ENCODE measurements around the gene GABARAP. TPM values are rescaled to one million over a fixed set of nuclear protein-coding genes. Genes with fewer than 3 reads are reported as not detected.
A peak's percentile ranks its signal among the peaks of the same experiment; 100 is the strongest.

Gene GABARAP
- total and polyA plus RNA-seq, 9 donors = 526 to 1,518 (median 640) TPM

DNA sequence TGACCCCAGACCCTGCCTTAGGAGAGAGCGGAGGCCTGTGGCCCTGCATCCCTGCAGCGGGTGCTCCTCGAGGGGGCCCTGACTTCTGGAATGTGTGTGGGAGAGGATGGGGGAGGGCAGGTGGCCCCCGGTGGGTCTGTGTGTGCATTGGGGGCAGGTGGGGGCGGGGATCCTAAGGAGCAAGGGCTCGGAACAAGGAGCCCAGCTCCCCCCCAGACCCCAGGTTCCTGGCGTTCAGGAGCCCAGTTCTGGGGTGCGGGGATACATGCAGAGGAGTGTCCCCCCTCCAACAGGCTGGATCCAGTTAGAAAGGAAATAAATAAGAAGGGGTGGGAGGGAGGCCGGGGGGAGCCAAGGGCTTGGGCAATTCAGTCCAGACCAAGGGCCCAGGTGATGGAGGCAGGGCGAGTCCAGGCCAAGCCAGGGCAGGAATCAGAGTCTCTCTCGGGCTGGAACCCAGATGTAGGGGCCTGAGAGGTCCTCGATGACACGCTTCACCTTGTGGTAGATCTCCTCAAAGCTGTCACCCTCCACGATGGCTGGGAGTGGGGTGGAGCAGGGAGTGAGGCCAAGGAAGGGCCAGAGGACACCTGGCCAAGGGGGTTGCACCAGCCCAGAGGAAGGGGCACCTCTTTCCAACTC, 51.9 kb downstream of the GABARAP start:
- Histone ChIP-seq H3K27ac (no peak overlapping the region), H3K4me3 (no peak overlapping the region), H3K9me3 (no peaks in the 10 kb centered on the region), H3K27me3 (no peaks in the 10 kb centered on the region), H3K36me3 (no peaks in the 10 kb centered on the region), H3K4me1 (ENCODE audit: insufficient read depth) (no peaks in the 10 kb centered on the region)
- intact Hi-C loops (cut with DNase I) = no loop called here
- DNase-seq = peak in 2 of 5 donors; percentile 20 to 36
- TF ChIP-seq EP300 (IDR thresholded peaks at IDR 0.05) (no peak), POLR2A (IDR thresholded peaks at IDR 0.05) (no peak)
- TF ChIP-seq, protein P1, sequence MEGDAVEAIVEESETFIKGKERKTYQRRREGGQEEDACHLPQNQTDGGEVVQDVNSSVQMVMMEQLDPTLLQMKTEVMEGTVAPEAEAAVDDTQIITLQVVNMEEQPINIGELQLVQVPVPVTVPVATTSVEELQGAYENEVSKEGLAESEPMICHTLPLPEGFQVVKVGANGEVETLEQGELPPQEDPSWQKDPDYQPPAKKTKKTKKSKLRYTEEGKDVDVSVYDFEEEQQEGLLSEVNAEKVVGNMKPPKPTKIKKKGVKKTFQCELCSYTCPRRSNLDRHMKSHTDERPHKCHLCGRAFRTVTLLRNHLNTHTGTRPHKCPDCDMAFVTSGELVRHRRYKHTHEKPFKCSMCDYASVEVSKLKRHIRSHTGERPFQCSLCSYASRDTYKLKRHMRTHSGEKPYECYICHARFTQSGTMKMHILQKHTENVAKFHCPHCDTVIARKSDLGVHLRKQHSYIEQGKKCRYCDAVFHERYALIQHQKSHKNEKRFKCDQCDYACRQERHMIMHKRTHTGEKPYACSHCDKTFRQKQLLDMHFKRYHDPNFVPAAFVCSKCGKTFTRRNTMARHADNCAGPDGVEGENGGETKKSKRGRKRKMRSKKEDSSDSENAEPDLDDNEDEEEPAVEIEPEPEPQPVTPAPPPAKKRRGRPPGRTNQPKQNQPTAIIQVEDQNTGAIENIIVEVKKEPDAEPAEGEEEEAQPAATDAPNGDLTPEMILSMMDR (IDR thresholded peaks at IDR 0.05) = no peak
- WGBS, 3 donors = 75 to 81% (median 76%) methylated on average over 14 of the region's 14 CpGs

MicroRNAs encoded within 50 kb of the gene (microRNA counts, 767-probe panel; counts per million panel counts)
- 530 counts per million, percentile 78 among the panel's probes with 10 or more counts for microRNA hsa-miR-324-3p
- 530 counts per million, percentile 78 among the panel's probes with 10 or more counts for microRNA hsa-miR-324-5p

Small RNAs within 50 kb of the gene (microRNA-seq; reads per million reads assigned to microRNA genes)
- 248 to 397 (median 328) reads per million in 3 donors for gene MIR324

Small RNAs within 50 kb of the gene (small RNA-seq; reads per million reads assigned to genes)
- gene AC120057.4 (not detected), gene MIR324 (0.50 reads per million, percentile 11 among the genes with 10 or more reads in this experiment), gene RF00019 (not detected)

Other genes with a start within 250 kb of the GABARAP start
Only the 30 nearest of the 36 such genes appear.
- 1 to 10 TPM in 4 of 7 donors, under 1 TPM in 3; 0.12 to 2.8 (median 1.2) TPM for gene SLC16A13, start 206.4 kb downstream of the GABARAP start, total RNA-seq
- 1 to 10 TPM; 1.2 TPM for gene SLC16A13, start 206.4 kb downstream of the GABARAP start, polyA plus RNA-seq
- 10 to 100 TPM in 1 of 7 donors, 1 to 10 TPM in 5, not detected in 1; 1.2 to 14.4 (median 2.9) TPM for gene SLC16A11, start 198.4 kb downstream of the GABARAP start, total RNA-seq
- 1 to 10 TPM in 1 of 2 donors, not detected in 1; 3.9 TPM for gene SLC16A11, start 198.4 kb downstream of the GABARAP start, polyA plus RNA-seq
- gene CLEC10A, start 162.2 kb downstream of the GABARAP start, total RNA-seq = 1 to 10 TPM in 6 of 7 donors, under 1 TPM in 1; 0.98 to 2.9 (median 2.2) TPM
- 1 to 10 TPM; 3.5 to 9.4 TPM for gene CLEC10A, start 162.2 kb downstream of the GABARAP start, polyA plus RNA-seq
- gene ASGR2, start 127.6 kb downstream of the GABARAP start, total RNA-seq = under 1 TPM in 5 of 7 donors, not detected in 2; 0.20 to 0.72 (median 0.60) TPM
- under 1 TPM; 0.24 to 0.37 TPM for gene ASGR2, start 127.6 kb downstream of the GABARAP start, polyA plus RNA-seq
- 1 to 10 TPM in 4 of 7 donors, under 1 TPM in 3; 0.63 to 3.3 (median 1.0) TPM for gene ASGR1, start 63.1 kb downstream of the GABARAP start, total RNA-seq
- 1 to 10 TPM in 1 of 2 donors, under 1 TPM in 1; 0.20 to 1.3 TPM for gene ASGR1, start 63.1 kb downstream of the GABARAP start, polyA plus RNA-seq
- 10 to 100 TPM; 11.0 to 67.7 (median 34.5) TPM for gene DLG4, start 22.6 kb downstream of the GABARAP start, total RNA-seq
- gene DLG4, start 22.6 kb downstream of the GABARAP start, polyA plus RNA-seq = 10 to 100 TPM; 25.1 to 27.8 TPM
- 100 to 1,000 TPM; 303 to 638 (median 374) TPM for gene ACADVL, start 22.5 kb downstream of the GABARAP start, total RNA-seq
- gene ACADVL, start 22.5 kb downstream of the GABARAP start, polyA plus RNA-seq = 100 to 1,000 TPM; 277 to 381 TPM
- 10 to 100 TPM; 36.9 to 80.6 (median 61.3) TPM for gene DVL2, start 7.9 kb downstream of the GABARAP start, total RNA-seq
- gene DVL2, start 7.9 kb downstream of the GABARAP start, polyA plus RNA-seq = 10 to 100 TPM in 1 of 2 donors, 1 to 10 TPM in 1; 8.2 to 49.0 TPM
- gene PHF23, start 3.0 kb downstream of the GABARAP start, total RNA-seq = 10 to 100 TPM; 19.4 to 57.7 (median 41.0) TPM
- 10 to 100 TPM; 23.3 to 42.5 TPM for gene PHF23, start 3.0 kb downstream of the GABARAP start, polyA plus RNA-seq
- gene CTDNEP1, start 9.3 kb upstream of the GABARAP start, total RNA-seq = 100 to 1,000 TPM in 5 of 7 donors, 10 to 100 TPM in 2; 42.3 to 136 (median 123) TPM
- 100 to 1,000 TPM in 1 of 2 donors, 10 to 100 TPM in 1; 82.5 to 256 TPM for gene CTDNEP1, start 9.3 kb upstream of the GABARAP start, polyA plus RNA-seq
- gene ELP5, start 9.8 kb upstream of the GABARAP start, total RNA-seq = 10 to 100 TPM; 18.7 to 55.7 (median 40.6) TPM
- 10 to 100 TPM; 35.1 to 56.0 TPM for gene ELP5, start 9.8 kb upstream of the GABARAP start, polyA plus RNA-seq
- gene CLDN7, start 20.0 kb upstream of the GABARAP start, total RNA-seq = 100 to 1,000 TPM in 1 of 7 donors, 1 to 10 TPM in 4, under 1 TPM in 1, not detected in 1; 0.53 to 102 (median 6.3) TPM
- 1 to 10 TPM in 1 of 2 donors, under 1 TPM in 1; 0.27 to 1.1 TPM for gene CLDN7, start 20.0 kb upstream of the GABARAP start, polyA plus RNA-seq
- gene SLC2A4, start 39.3 kb upstream of the GABARAP start, total RNA-seq = 1 to 10 TPM in 6 of 7 donors, under 1 TPM in 1; 0.83 to 9.8 (median 2.3) TPM
- 1 to 10 TPM; 3.4 to 4.1 TPM for gene SLC2A4, start 39.3 kb upstream of the GABARAP start, polyA plus RNA-seq
- gene YBX2, start 52.2 kb upstream of the GABARAP start, total RNA-seq = 1 to 10 TPM in 2 of 7 donors, under 1 TPM in 2, not detected in 3; 0.30 to 1.8 (median 0.98) TPM
- gene YBX2, start 52.2 kb upstream of the GABARAP start, polyA plus RNA-seq = under 1 TPM; 0.33 to 0.80 TPM
- gene EIF5A, start 65.2 kb upstream of the GABARAP start, total RNA-seq = 100 to 1,000 TPM in 5 of 7 donors, 10 to 100 TPM in 2; 55.9 to 302 (median 229) TPM
- 100 to 1,000 TPM; 182 to 258 TPM for gene EIF5A, start 65.2 kb upstream of the GABARAP start, polyA plus RNA-seq
- 10 to 100 TPM; 53.1 to 76.5 (median 59.3) TPM for gene GPS2, start 72.9 kb upstream of the GABARAP start, total RNA-seq
- gene GPS2, start 72.9 kb upstream of the GABARAP start, polyA plus RNA-seq = 100 to 1,000 TPM in 1 of 2 donors, 10 to 100 TPM in 1; 62.2 to 103 TPM
- gene NEURL4, start 86.9 kb upstream of the GABARAP start, total RNA-seq = 10 to 100 TPM; 11.2 to 48.0 (median 41.6) TPM
- 10 to 100 TPM in 1 of 2 donors, 1 to 10 TPM in 1; 9.6 to 32.8 TPM for gene NEURL4, start 86.9 kb upstream of the GABARAP start, polyA plus RNA-seq
- 1 to 10 TPM; 1.9 to 9.4 (median 5.5) TPM for gene ACAP1, start 94.1 kb upstream of the GABARAP start, total RNA-seq
- gene ACAP1, start 94.1 kb upstream of the GABARAP start, polyA plus RNA-seq = 1 to 10 TPM; 2.2 to 5.8 TPM
- gene KCTD11, start 109.7 kb upstream of the GABARAP start, total RNA-seq = 10 to 100 TPM in 5 of 7 donors, 1 to 10 TPM in 2; 5.1 to 12.9 (median 10.5) TPM
- 10 to 100 TPM; 10.4 to 12.5 TPM for gene KCTD11, start 109.7 kb upstream of the GABARAP start, polyA plus RNA-seq
- not detected for gene TMEM95, start 112.7 kb upstream of the GABARAP start, total RNA-seq
- gene TMEM95, start 112.7 kb upstream of the GABARAP start, polyA plus RNA-seq = not detected
- 1 to 10 TPM; 5.0 to 8.3 (median 6.4) TPM for gene TNK1, start 138.6 kb upstream of the GABARAP start, total RNA-seq
- gene TNK1, start 138.6 kb upstream of the GABARAP start, polyA plus RNA-seq = 1 to 10 TPM in 1 of 2 donors, under 1 TPM in 1; 0.85 to 3.6 TPM
- 10 to 100 TPM; 11.0 to 52.4 (median 33.8) TPM for gene PLSCR3, start 152.1 kb upstream of the GABARAP start, total RNA-seq
- gene PLSCR3, start 152.1 kb upstream of the GABARAP start, polyA plus RNA-seq = 10 to 100 TPM in 1 of 2 donors, 1 to 10 TPM in 1; 7.1 to 40.9 TPM
- 100 to 1,000 TPM in 2 of 7 donors, 10 to 100 TPM in 5; 57.0 to 133 (median 85.2) TPM for gene TMEM256, start 161.6 kb upstream of the GABARAP start, total RNA-seq
- 100 to 1,000 TPM in 1 of 2 donors, 10 to 100 TPM in 1; 44.0 to 128 TPM for gene TMEM256, start 161.6 kb upstream of the GABARAP start, polyA plus RNA-seq
- gene NLGN2, start 165.4 kb upstream of the GABARAP start, total RNA-seq = 10 to 100 TPM; 11.4 to 76.2 (median 53.9) TPM
- gene NLGN2, start 165.4 kb upstream of the GABARAP start, polyA plus RNA-seq = 10 to 100 TPM; 16.9 to 30.2 TPM
- not detected for gene SPEM1, start 177.9 kb upstream of the GABARAP start, total RNA-seq
- not detected for gene SPEM1, start 177.9 kb upstream of the GABARAP start, polyA plus RNA-seq
- gene SPEM2, start 183.2 kb upstream of the GABARAP start, total RNA-seq = not detected
- gene SPEM2, start 183.2 kb upstream of the GABARAP start, polyA plus RNA-seq = not detected
- not detected for gene SPEM3, start 186.4 kb upstream of the GABARAP start, total RNA-seq
- gene SPEM3, start 186.4 kb upstream of the GABARAP start, polyA plus RNA-seq = not detected
- 1 to 10 TPM in 5 of 7 donors, under 1 TPM in 2; 0.43 to 8.3 (median 1.5) TPM for gene TMEM102, start 193.0 kb upstream of the GABARAP start, total RNA-seq
- 1 to 10 TPM in 1 of 2 donors, under 1 TPM in 1; 0.61 to 1.2 TPM for gene TMEM102, start 193.0 kb upstream of the GABARAP start, polyA plus RNA-seq
- gene FGF11, start 197.1 kb upstream of the GABARAP start, total RNA-seq = 1 to 10 TPM in 2 of 7 donors, under 1 TPM in 5; 0.10 to 4.2 (median 0.61) TPM
- 1 to 10 TPM in 1 of 2 donors, under 1 TPM in 1; 0.25 to 5.1 TPM for gene FGF11, start 197.1 kb upstream of the GABARAP start, polyA plus RNA-seq
- 10 to 100 TPM in 2 of 7 donors, 1 to 10 TPM in 5; 3.2 to 13.5 (median 7.6) TPM for gene CHRNB1, start 202.6 kb upstream of the GABARAP start, total RNA-seq
- gene CHRNB1, start 202.6 kb upstream of the GABARAP start, polyA plus RNA-seq = 1 to 10 TPM; 5.9 to 7.8 TPM